IPS-20b (cell line): ENCODE results near the gene TMCC3.
A peak's percentile ranks its signal among the peaks of the same experiment; 100 is the strongest.
"Not testable (repeated sequence)": the region's sequence is repeated elsewhere in the genome, so short reads cannot be mapped to it uniquely, and the experiment has no call there.

Experiments used
- H3K27ac ChIP-seq: one replicate; pipeline ENCODE4 v1.5.1; 2013; ENCODE audit warnings: low read length
- H3K27me3 ChIP-seq: 2 replicates; pipeline ENCODE4 v1.6.1; 2013; ENCODE audit warnings: mild to moderate bottlenecking, low read length, inconsistent platforms; ENCODE audit not compliant: insufficient read depth
- H3K36me3 ChIP-seq: 2 replicates; pipeline ENCODE4 v1.6.1; 2013; ENCODE audit warnings: low read depth, mild to moderate bottlenecking, inconsistent platforms, low read length, moderate library complexity; ENCODE audit not compliant: insufficient read depth
- H3K4me1 ChIP-seq: 2 replicates; pipeline ENCODE4 v1.6.1; 2013; ENCODE audit warnings: mild to moderate bottlenecking, control low read depth, inconsistent platforms, low read length, moderate library complexity; ENCODE audit not compliant: insufficient read depth
- H3K4me3 ChIP-seq: 2 replicates; pipeline ENCODE4 v1.5.1; 2013; ENCODE audit warnings: mild to moderate bottlenecking, low read length, inconsistent platforms
- H3K9ac ChIP-seq: 2 replicates; pipeline ENCODE4 v1.6.1; 2013; ENCODE audit warnings: low read depth, mild to moderate bottlenecking, inconsistent platforms, low read length, moderate library complexity
- H3K9me3 ChIP-seq: 2 replicates; pipeline ENCODE4 v1.6.1; 2013; ENCODE audit warnings: mild to moderate bottlenecking, low read depth, low read length, inconsistent platforms; ENCODE audit not compliant: insufficient read depth

The TMCC3 gene

GRCh38 chr12:94650143-94651056, at the start of gene TMCC3:
Gene TMCC3, minus strand, starts transcription at chr12:94650557. Its CDS starts 127 bp downstream, at chr12:94650430.
- H3K4me3 ChIP-seq: peak within 1 kb of the TSS; percentile 78
- no peaks in the 10 kb centered on the region for H3K36me3 ChIP-seq
- no peak within 1 kb of the TSS for H3K27ac ChIP-seq
- H3K9me3 ChIP-seq: no peaks in the 10 kb centered on the region
- peaks cover 42% of the 10 kb centered on the region for H3K27me3 ChIP-seq
- no peaks in the 10 kb centered on the region; the same call in 1 of the 2 replicates for H3K4me1 ChIP-seq
- H3K9ac ChIP-seq: peak within 1 kb of the TSS; percentile 69; the same call in 1 of the 2 replicates

DNA sequence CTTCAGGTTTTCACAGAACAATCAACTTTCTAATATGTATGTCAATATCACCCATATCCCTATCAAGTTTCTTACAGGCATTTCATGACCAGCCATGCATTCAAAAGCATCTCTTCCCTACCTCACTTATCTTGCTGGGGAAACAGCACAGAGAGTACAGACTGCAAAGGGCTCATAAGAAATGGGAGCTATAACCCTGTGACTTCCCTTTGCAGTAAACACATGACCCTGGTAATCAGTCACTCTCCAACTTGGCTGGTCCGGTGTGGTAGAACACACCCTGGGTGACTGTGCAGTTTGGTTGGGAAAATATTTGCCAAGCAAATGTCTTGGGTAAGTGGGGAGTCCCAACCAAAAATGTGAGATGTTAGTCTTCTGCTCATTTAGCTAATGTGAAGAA, 49.4 kb upstream of the TMCC3 start:
- H3K36me3 ChIP-seq: no peaks in the 10 kb centered on the region
- H3K4me1 ChIP-seq: no peaks in the 10 kb centered on the region
- no peak overlapping the region for H3K4me3 ChIP-seq
- no peak overlapping the region for H3K27ac ChIP-seq
- H3K27me3 ChIP-seq: no peaks in the 10 kb centered on the region
- no peaks in the 10 kb centered on the region for H3K9me3 ChIP-seq
- H3K9ac ChIP-seq: no peak overlapping the region

- no peaks in the 10 kb centered on the region for H3K9me3 ChIP-seq
- no peak overlapping the region for H3K4me3 ChIP-seq
- no peak overlapping the region for H3K9ac ChIP-seq
- no peak overlapping the region for H3K27ac ChIP-seq
- no peaks in the 10 kb centered on the region for H3K36me3 ChIP-seq
- H3K4me1 ChIP-seq: no peaks in the 10 kb centered on the region
- H3K27me3 ChIP-seq: no peaks in the 10 kb centered on the region
Observed at GRCh38 chr12:94698578-94698977, 48.2 kb upstream of the TMCC3 start.

GRCh38 chr12:94697631-94698030, 47.3 kb upstream of the TMCC3 start:
- H3K36me3 ChIP-seq: no peaks in the 10 kb centered on the region
- no peaks in the 10 kb centered on the region for H3K27me3 ChIP-seq
- H3K4me1 ChIP-seq: no peaks in the 10 kb centered on the region
- H3K4me3 ChIP-seq: no peak overlapping the region
- no peaks in the 10 kb centered on the region for H3K9me3 ChIP-seq
- H3K9ac ChIP-seq: no peak overlapping the region
- no peak overlapping the region for H3K27ac ChIP-seq

GRCh38 chr12:94694732-94695131, 44.4 kb upstream of the TMCC3 start:
- Histone ChIP-seq H3K4me3 (no peak overlapping the region), H3K27ac (no peak overlapping the region), H3K9ac (no peak overlapping the region), H3K9me3 (no peaks in the 10 kb centered on the region), H3K4me1 (no peaks in the 10 kb centered on the region), H3K27me3 (no peaks in the 10 kb centered on the region), H3K36me3 (no peaks in the 10 kb centered on the region)

DNA sequence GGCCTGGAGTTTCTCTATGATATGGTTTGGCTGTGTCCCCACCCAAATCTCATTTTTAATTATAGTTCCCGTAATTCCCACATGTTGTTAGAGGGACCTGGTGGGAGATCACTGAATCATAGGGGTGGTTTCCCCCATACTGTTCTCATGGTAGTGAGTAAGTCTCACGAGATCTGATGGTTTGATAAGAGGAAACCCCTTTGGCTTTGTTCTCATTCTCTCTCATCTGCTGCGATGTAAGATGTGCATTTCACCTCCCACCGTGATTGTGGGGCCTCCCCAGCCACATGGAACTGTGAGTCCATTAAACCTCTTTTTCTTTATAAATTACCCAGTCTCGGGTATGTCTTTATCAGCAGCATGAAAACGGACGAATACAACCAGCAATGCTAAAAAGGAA, 42.5 kb upstream of the TMCC3 start:
- H3K4me3 ChIP-seq: not testable (repeated sequence)

DNA sequence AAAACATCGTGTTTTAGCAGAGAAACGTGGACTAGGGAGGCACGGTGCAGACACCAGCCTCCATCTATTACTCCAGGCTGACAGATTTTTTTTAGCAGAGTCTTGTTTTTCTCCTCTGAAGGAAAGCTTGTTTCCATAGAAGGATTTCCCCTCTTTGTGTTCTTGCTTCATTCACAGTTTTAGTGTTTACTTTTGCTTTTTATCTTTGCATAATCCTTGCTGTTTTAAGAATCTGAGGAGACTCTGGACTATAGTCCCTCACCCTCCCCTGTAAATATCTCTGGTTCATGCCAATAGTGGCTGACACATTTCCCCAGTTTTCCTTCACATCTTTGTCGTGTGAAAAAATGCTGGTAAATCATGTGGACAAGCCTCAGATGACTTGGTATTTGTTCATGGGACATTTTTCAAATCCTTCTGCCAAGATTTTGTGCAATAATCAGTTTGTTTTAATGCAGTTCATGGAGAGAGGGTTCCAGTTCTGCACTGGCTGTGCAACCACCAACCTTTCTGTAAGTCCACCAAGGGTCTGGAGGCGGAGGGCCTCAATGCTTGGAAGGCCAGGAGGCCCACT, 39.9 kb upstream of the TMCC3 start:
- Histone ChIP-seq H3K36me3 (no peaks in the 10 kb centered on the region), H3K9ac (no peak overlapping the region), H3K27me3 (no peaks in the 10 kb centered on the region), H3K4me3 (no peak overlapping the region), H3K4me1 (no peaks in the 10 kb centered on the region), H3K9me3 (no peaks in the 10 kb centered on the region), H3K27ac (no peak overlapping the region)

More for the DNA sequence above, 42.5 kb upstream of the TMCC3 start:
- H3K27ac ChIP-seq, H3K9ac ChIP-seq, H3K36me3 ChIP-seq, H3K27me3 ChIP-seq, H3K4me1 ChIP-seq, H3K9me3 ChIP-seq: not testable (repeated sequence)

GRCh38 chr12:94689646-94690036, 39.3 kb upstream of the TMCC3 start:
- Histone ChIP-seq H3K4me1 (no peaks in the 10 kb centered on the region), H3K9me3 (no peaks in the 10 kb centered on the region), H3K27me3 (no peaks in the 10 kb centered on the region), H3K27ac (no peak overlapping the region), H3K9ac (no peak overlapping the region), H3K36me3 (no peaks in the 10 kb centered on the region), H3K4me3 (no peak overlapping the region)

DNA sequence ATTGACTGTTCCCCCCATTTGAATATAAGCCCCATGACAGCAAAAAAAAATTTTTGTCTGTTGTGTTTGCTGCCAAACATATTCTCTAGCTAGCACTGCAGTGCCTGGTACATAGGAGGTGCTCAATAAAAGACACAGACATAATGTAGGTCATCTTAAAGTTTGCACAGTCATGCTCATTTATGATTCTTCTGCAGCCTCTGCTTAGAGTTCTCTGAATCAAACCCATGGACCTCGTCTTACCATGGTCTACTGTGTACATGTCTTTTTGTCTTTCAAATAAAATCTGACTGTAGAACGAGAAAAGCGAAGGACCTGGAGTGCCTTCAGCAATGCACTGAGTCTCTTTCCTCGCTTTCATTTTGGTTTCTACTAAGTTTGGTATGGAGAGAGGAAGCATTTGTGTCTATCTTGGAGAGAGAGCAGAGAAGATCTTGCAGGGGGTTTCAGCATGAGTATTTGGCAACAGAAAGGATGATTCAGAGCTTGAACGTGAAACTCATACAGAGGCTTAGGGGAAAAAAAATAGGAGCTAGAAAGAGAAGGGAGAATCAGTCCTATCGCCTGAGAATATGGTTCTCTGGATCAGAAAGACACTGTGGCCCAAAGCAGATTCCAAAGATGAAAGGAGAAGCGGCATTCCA, 38.8 kb upstream of the TMCC3 start:
- no peaks in the 10 kb centered on the region for H3K9me3 ChIP-seq
- no peak overlapping the region for H3K27ac ChIP-seq
- H3K4me1 ChIP-seq: no peaks in the 10 kb centered on the region
- no peak overlapping the region for H3K9ac ChIP-seq
- H3K36me3 ChIP-seq: no peaks in the 10 kb centered on the region
- H3K4me3 ChIP-seq: no peak overlapping the region
- H3K27me3 ChIP-seq: no peaks in the 10 kb centered on the region

- Histone ChIP-seq H3K27ac (no peak overlapping the region), H3K4me1 (no peaks in the 10 kb centered on the region), H3K36me3 (no peaks in the 10 kb centered on the region), H3K4me3 (no peak overlapping the region), H3K27me3 (no peaks in the 10 kb centered on the region), H3K9ac (no peak overlapping the region), H3K9me3 (no peaks in the 10 kb centered on the region)
Observed at GRCh38 chr12:94687891-94688290, 37.5 kb upstream of the TMCC3 start.

- Histone ChIP-seq H3K9me3 (no peaks in the 10 kb centered on the region), H3K9ac (no peak overlapping the region)
Observed at GRCh38 chr12:94686834-94687628, 36.7 kb upstream of the TMCC3 start.

More at GRCh38 chr12:94686834-94687628, 36.7 kb upstream of the TMCC3 start:
- Histone ChIP-seq H3K36me3 (no peaks in the 10 kb centered on the region), H3K27ac (no peak overlapping the region), H3K4me3 (no peak overlapping the region), H3K27me3 (no peaks in the 10 kb centered on the region), H3K4me1 (no peaks in the 10 kb centered on the region)
